ENCODE results near the gene IPO11. TPM values are rescaled to one million over a fixed set of nuclear protein-coding genes. Genes with fewer than 3 reads are reported as not detected.

Gene IPO11
- polyA plus RNA-seq, 6 donors from 2014 or later = 8.3 to 12.1 (median 10.4) TPM

DNA sequence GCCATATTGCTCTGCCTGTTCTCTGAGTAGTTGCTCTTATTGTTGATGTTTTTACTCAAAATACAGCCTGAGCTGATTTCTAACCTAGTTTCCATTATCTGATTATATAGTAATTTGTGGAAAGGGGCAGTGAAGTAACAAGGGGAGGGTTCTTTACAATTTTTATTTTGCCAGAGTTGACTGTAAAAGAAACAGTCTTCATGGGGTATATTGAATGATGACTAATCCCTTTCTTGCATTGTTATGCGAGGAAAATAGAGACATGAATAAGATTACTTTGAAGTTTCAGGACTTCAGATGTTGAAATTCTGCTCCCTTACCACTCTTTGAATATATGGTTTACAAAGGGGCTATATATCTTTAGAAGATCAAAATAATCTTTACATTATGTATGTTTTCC is 156.9 kb downstream of the IPO11 start:
- H3K27me3 Mint-ChIP-seq = no peaks in the 10 kb centered on the region
- no peak for DNase-seq
- H3K36me3 Mint-ChIP-seq = peaks cover 40 to 42% of the 10 kb centered on the region in 2 donors
- no peak for ATAC-seq (ENCODE audit: low read depth in 2 of 2)
- H3K4me3 Mint-ChIP-seq = no peak overlapping the region
- H3K9me3 Mint-ChIP-seq = peaks cover 8 to 40% (median 16%) of the 10 kb centered on the region in 7 donors
- peaks cover 0 to 9% (median 6%) of the 10 kb centered on the region in 3 donors for H3K4me1 Mint-ChIP-seq
- no peak overlapping the region for H3K27ac Mint-ChIP-seq

DNA sequence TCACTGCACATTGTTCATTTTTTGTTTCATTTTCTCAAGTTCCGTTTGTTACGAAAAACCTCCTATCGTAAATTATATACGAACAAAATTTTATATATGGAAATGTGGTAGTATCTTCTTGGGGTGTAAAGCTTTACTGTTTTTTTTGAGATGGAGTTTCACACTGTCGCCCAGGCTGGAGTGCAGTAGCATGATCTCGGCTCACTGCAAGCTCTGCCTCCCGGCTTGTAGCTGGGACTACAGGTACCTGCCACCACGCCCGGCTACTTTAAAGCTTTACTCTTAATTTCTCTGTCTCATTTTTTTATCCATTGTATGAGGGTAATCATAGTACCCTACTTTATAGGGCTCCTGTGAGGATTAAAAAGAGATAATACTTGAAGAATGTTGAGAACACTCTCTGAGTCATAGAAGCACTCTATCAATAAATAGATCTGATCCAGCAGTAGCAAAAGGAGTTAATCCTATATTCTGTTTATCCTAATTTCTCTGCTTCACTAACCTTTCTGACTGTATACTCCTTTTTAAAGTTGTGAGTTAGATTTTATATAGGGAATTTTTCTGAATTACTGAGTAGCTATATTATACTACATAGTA is 160.5 kb downstream of the IPO11 start:
- no peak for ATAC-seq (ENCODE audit: low read depth in 2 of 2)
- H3K27ac Mint-ChIP-seq = peak overlapping the region in 5 of 6 donors; percentile 5 to 88 (median 86)
- H3K4me3 Mint-ChIP-seq = peak overlapping the region; percentile 31 to 77 (median 62)

DNA sequence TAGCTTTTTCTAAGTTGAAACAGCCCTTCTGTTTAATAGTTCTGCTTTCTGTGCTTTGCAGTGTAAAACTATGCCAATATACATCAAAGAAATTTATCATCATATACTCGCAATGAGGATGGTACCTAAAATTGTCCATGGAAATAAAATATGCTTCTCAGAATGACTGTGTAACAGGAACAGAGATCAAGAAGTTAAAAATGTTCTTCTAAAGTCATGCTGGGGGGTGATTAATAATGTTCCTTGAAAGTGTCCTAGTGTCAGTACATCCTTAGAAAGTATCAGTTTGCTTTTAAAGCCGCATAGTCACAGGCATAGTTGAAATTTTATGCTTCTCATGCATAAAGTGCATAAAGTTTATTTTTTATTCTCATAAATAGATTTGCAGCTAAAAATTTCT is 162.0 kb downstream of the IPO11 start:
- ATAC-seq (ENCODE audit: low read depth in 2 of 2) (no peak), DNase-seq (no peak)
- H3K36me3 Mint-ChIP-seq = peaks cover 0 to 4% of the 10 kb centered on the region in 2 donors
- H3K9me3 Mint-ChIP-seq = no peaks in the 10 kb centered on the region
- H3K27me3 Mint-ChIP-seq = no peaks in the 10 kb centered on the region
- no peak overlapping the region for H3K4me3 Mint-ChIP-seq
- peak overlapping the region in 1 of 6 donors; percentile 22 for H3K27ac Mint-ChIP-seq
- peaks cover 9 to 20% (median 13%) of the 10 kb centered on the region in 3 donors for H3K4me1 Mint-ChIP-seq

More for the DNA sequence above, 160.5 kb downstream of the IPO11 start:
- Mint-ChIP-seq H3K4me1 (peaks cover 5 to 14% (median 11%) of the 10 kb centered on the region in 3 donors), H3K36me3 (peaks cover 14 to 15% of the 10 kb centered on the region in 2 donors), H3K27me3 (no peaks in the 10 kb centered on the region), H3K9me3 (peaks cover 0 to 14% (median 5%) of the 10 kb centered on the region in 7 donors)
- no peak for DNase-seq

DNA sequence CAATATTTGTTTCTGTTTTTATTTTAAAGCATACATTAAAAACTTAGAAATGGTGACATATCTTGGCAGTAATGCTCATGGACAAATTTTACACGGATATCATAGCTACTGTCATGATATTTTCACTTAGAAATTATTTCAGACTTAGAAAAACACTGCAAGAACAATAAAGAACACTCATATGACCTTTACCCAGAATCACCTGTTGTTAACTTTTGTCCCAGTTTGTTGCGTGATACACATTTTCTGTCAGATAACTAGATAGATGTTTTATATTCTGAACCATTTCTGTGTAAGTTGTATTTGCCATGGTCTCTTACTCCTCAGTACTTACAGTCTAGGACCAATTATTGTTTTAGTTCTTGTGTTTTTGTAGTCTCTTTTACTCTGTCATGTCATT is 162.5 kb downstream of the IPO11 start:
- no peak for ATAC-seq (ENCODE audit: low read depth in 2 of 2)
- Mint-ChIP-seq H3K27me3 (no peaks in the 10 kb centered on the region), H3K27ac (peak overlapping the region in 2 of 6 donors; percentile 9 to 66), H3K4me3 (no peak overlapping the region), H3K9me3 (no peaks in the 10 kb centered on the region), H3K4me1 (peaks cover 9 to 20% (median 13%) of the 10 kb centered on the region in 3 donors), H3K36me3 (peaks cover 0 to 4% of the 10 kb centered on the region in 2 donors)
- DNase-seq = no peak

DNA sequence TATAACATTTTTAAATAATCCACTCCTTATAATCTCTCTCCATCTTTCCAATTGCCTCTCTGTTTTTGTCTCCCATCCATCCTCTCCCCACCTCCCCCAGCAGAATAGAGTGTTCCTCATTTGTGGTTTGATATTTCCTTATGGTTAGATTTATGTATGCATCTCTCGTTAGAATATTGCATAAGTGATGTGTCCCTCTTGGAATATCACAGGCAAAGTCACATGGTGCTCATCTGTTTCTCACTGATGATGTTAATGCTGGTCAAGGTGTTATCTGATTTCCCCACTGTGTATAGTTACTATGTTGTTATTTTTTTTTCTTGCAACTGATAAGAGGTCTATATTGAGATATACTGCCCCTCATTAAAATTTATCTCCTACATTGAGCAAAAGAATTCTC is 162.9 kb downstream of the IPO11 start:
- DNase-seq (no peak), ATAC-seq (ENCODE audit: low read depth in 2 of 2) (no peak)
- Mint-ChIP-seq H3K27me3 (no peaks in the 10 kb centered on the region), H3K4me3 (no peak overlapping the region), H3K4me1 (peaks cover 9 to 20% (median 13%) of the 10 kb centered on the region in 3 donors), H3K27ac (peak overlapping the region in 4 of 6 donors; percentile 9 to 75 (median 46)), H3K9me3 (no peaks in the 10 kb centered on the region), H3K36me3 (peaks cover 0 to under 1% of the 10 kb centered on the region in 2 donors)

DNA sequence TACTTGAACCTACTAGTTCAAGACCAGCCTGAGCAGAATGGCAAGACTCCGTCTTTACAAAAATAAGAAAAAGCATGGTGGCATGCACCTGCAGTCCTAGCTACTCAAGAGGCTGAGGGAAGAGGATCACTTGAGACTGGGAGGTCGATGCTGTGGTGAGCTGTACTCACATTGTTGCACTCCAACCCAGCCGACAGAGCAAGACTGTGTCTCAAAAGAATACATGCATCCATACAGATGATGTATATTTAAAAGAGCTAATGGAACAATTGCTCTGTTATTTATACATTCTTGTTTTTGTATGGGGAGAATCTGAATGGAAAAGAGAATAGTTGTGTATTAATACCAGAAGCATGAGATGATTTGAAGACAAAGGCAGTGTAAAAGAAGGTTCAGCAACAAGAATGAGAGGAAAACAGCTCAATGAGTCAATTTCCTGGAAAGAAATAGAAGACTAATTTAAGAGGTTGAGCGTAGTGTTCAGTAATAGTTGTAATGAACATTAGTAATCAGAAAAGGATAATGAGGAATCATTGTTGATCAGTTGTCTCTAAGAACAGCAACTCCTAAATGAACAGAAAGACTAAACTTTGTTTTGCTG is 164.1 kb downstream of the IPO11 start:
- Mint-ChIP-seq H3K9me3 (no peaks in the 10 kb centered on the region), H3K27me3 (no peaks in the 10 kb centered on the region), H3K27ac (peak overlapping the region in 4 of 6 donors; percentile 1 to 93 (median 63)), H3K4me3 (no peak overlapping the region), H3K4me1 (peaks cover 9 to 24% (median 13%) of the 10 kb centered on the region in 3 donors), H3K36me3 (no peaks in the 10 kb centered on the region)
- DNase-seq (no peak), ATAC-seq (ENCODE audit: low read depth in 2 of 2) (no peak)

DNA sequence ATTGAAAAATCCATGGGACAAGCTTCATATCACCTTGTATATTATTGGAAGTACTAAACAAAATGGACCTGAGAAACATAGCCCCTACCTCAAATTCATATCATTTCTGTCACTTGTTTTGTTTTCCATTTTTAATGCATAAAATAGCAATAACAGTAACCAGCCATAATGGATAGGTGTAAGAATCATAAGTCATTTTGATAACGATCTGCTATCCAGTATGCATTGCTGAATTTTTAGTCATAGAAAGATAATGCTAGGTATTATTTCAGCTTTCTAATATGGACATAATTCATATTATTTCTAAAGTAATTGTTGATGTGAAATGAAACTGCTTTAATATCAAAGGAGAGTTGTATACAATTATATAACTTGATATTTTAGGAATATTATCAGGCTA is 164.9 kb downstream of the IPO11 start:
- ATAC-seq (ENCODE audit: low read depth in 2 of 2) (no peak), DNase-seq (no peak)
- Mint-ChIP-seq H3K9me3 (no peaks in the 10 kb centered on the region), H3K27me3 (no peaks in the 10 kb centered on the region), H3K36me3 (no peaks in the 10 kb centered on the region), H3K4me3 (no peak overlapping the region), H3K27ac (peak overlapping the region in 1 of 6 donors; percentile 1), H3K4me1 (peaks cover 9 to 29% (median 13%) of the 10 kb centered on the region in 3 donors)

DNA sequence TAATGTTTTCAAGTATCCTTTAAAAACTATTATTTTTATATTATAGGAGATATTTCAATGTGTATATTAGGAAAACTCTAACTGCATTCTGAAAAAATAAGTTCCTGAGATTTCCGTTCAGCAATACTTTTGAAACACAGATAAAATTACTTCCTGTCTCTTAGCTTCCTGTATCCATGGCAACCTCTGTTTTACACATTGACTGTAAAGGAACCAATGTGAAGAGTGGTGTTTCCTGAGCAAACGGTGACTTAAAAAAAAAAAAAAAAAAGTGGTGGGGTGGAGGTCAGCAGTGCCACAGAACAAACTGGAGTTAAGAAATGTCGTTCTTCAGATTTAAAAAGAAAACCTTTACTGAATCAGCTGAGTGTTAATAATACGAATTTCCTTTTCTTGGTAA is 166.0 kb downstream of the IPO11 start, which contains the start of gene LRRC70:
Gene LRRC70 (plus strand): TSS at position 280 of the 400 bp plus-strand sequence. CDS start 620 bp downstream, outside the sequence.
- DNase-seq (peak; percentile 69), ATAC-seq (ENCODE audit: low read depth in 2 of 2) (peak; percentile 98 to 99)
- H3K9me3 Mint-ChIP-seq = no peaks in the 10 kb centered on the region
- H3K4me3 Mint-ChIP-seq = peak within 1 kb of the TSS; percentile 4 to 82 (median 58)
- peak within 1 kb of the TSS; percentile 43 to 96 (median 84) for H3K27ac Mint-ChIP-seq
- peaks cover 7 to 29% (median 9%) of the 10 kb centered on the region in 3 donors for H3K4me1 Mint-ChIP-seq
- H3K27me3 Mint-ChIP-seq = no peaks in the 10 kb centered on the region
- H3K36me3 Mint-ChIP-seq = no peaks in the 10 kb centered on the region

DNA sequence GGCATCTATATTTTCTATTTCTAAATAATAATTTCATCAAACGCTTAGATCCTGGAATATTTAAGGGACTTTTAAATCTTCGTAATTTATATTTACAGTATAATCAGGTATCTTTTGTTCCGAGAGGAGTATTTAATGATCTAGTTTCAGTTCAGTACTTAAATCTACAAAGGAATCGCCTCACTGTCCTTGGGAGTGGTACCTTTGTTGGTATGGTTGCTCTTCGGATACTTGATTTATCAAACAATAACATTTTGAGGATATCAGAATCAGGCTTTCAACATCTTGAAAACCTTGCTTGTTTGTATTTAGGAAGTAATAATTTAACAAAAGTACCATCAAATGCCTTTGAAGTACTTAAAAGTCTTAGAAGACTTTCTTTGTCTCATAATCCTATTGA is 167.2 kb downstream of the IPO11 start:
- no peak for DNase-seq
- no peaks in the 10 kb centered on the region for H3K36me3 Mint-ChIP-seq
- no peaks in the 10 kb centered on the region for H3K9me3 Mint-ChIP-seq
- H3K27me3 Mint-ChIP-seq = no peaks in the 10 kb centered on the region
- H3K27ac Mint-ChIP-seq = peak overlapping the region in 2 of 6 donors; percentile 47 to 63
- peaks cover 7 to 22% (median 9%) of the 10 kb centered on the region in 3 donors for H3K4me1 Mint-ChIP-seq
- H3K4me3 Mint-ChIP-seq = no peak overlapping the region
- ATAC-seq (ENCODE audit: low read depth in 2 of 2) = no peak

DNA sequence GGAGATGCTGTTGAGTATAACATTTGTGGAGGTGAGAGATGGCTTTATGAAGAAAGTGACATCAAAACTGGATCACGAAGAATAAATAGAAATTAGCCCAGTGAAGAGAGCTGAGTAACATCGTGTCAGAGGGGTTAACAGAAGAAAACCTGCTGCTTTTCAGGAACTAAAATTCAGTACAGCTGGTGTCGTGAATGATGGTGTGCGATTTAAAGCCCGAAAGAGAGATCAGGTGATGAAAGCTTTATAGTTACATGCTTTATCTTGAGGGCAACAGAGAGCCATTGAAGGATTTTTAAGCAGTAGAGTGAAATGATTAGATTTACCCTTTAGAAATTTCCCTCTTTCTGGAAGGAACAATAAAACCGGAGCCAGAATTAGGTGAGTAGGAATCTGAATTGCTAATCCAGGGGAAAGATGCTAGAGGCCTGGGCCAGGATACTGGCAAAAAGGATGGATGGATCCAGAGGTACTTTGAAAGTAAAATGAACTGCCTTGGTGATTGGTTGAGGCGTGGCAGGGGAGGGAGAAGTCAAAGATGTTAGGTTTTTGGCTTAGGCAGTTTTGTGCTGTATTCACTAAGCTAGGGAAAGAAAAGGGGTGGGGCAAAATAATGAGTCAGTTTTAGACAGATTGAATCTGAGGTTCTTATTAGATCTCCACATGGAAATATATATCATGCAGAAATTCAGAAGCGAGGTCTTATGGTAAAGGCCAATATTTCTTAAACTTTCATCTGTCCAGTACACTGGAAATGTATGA is 169.5 kb downstream of the IPO11 start:
- Mint-ChIP-seq H3K4me1 (peaks cover 4 to 24% (median 10%) of the 10 kb centered on the region in 3 donors), H3K9me3 (no peaks in the 10 kb centered on the region), H3K27ac (peak overlapping the region in 3 of 6 donors; percentile 5 to 88 (median 45)), H3K4me3 (no peak overlapping the region), H3K27me3 (no peaks in the 10 kb centered on the region), H3K36me3 (peaks cover 0 to 3% of the 10 kb centered on the region in 2 donors)
- ATAC-seq (ENCODE audit: low read depth in 2 of 2) (no peak), DNase-seq (no peak)

DNA sequence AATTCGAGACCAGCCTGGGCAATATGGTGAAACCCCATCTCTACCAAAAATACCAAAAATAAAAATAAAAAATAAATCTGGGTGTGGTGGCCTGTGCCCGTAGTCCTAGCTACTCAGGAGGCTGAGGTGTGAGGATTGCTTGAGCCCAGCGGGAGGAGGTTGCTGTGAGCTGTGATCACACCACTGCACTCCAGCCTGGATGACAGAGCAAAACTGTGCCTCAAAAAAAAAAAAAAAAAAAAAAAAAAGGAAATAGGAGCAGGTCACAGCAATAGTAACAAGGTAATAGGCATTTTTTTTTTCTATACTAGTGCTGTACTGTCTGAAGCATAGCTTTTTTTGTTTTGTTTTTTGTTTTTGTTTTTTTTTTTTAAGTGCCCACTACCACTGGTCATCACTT is 171.8 kb downstream of the IPO11 start:
- Mint-ChIP-seq H3K4me1 (peaks cover under 1 to 17% (median 6%) of the 10 kb centered on the region in 3 donors), H3K9me3 (peaks cover 0 to 4% (median under 1%) of the 10 kb centered on the region in 7 donors), H3K27me3 (no peaks in the 10 kb centered on the region), H3K36me3 (peaks cover 12 to 16% of the 10 kb centered on the region in 2 donors), H3K4me3 (no peak overlapping the region), H3K27ac (no peak overlapping the region)
- ATAC-seq (ENCODE audit: low read depth in 2 of 2) = no peak
- DNase-seq = no peak

DNA sequence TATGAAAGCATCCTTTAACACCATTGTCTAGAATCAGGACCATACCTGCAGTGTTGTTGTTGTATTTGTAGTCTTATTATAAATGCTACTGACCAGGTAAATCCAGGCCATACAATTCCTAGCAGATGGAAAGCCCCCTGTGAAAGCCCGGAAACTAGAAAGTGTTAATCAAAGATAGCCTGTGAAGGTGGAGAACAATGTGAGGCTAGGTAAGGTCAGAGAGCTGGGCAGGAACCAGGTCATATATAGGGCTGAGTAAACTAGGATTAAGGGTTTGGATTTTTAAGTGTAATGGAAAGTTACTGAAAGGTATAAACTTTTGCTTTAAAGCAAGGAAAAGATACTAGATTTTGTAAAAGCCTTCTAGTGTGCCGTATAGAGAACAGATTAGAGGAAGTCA is 172.7 kb downstream of the IPO11 start:
- DNase-seq (no peak), ATAC-seq (ENCODE audit: low read depth in 2 of 2) (no peak)
- peaks cover 14 to 17% of the 10 kb centered on the region in 2 donors for H3K36me3 Mint-ChIP-seq
- peak overlapping the region in 3 of 6 donors; percentile 57 to 77 (median 70) for H3K27ac Mint-ChIP-seq
- H3K9me3 Mint-ChIP-seq = peaks cover 0 to 4% (median 1%) of the 10 kb centered on the region in 7 donors
- no peaks in the 10 kb centered on the region for H3K27me3 Mint-ChIP-seq
- no peak overlapping the region for H3K4me3 Mint-ChIP-seq
- peaks cover 0 to 17% (median 6%) of the 10 kb centered on the region in 3 donors for H3K4me1 Mint-ChIP-seq

DNA sequence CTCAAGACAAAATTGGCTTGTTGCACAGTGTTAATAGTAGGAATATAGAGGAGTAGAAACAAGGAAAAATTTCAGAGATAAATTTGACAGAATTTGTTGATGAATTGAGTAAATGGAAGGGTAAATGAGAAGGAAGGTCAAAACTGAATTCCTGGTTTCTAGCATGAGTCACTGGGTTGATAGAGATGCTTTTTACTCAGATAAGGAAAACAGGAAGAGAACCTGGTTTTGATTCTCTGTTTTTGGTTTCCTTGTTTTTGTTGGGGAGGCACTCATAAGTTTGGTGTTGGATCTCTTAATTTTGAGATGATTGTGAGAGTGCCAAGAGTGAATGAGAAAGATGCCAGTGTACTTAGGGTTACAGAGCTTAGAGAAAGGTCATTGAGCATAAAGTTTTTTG is 173.2 kb downstream of the IPO11 start:
- peaks cover 0 to 4% (median 1%) of the 10 kb centered on the region in 7 donors for H3K9me3 Mint-ChIP-seq
- H3K27me3 Mint-ChIP-seq = no peaks in the 10 kb centered on the region
- H3K4me3 Mint-ChIP-seq = no peak overlapping the region
- H3K27ac Mint-ChIP-seq = peak overlapping the region in 4 of 6 donors; percentile 7 to 77 (median 64)
- peaks cover 0 to 17% (median 6%) of the 10 kb centered on the region in 3 donors for H3K4me1 Mint-ChIP-seq
- peaks cover 14 to 17% of the 10 kb centered on the region in 2 donors for H3K36me3 Mint-ChIP-seq
- no peak for ATAC-seq (ENCODE audit: low read depth in 2 of 2)
- no peak for DNase-seq
